NCI-H2196 (cell line): ENCODE results near the gene RAB44.
"Not testable (repeated sequence)": the region's sequence is repeated elsewhere in the genome, so short reads cannot be mapped to it uniquely, and the experiment has no call there.

ENCODE experiments used
- DNase-seq: peaks from one replicate; lab custom pipeline; 2025; ENCODE audit not compliant: unreplicated experiment; lab: John Stamatoyannopoulos, UW

RAB44 gene

GRCh38 chr6:36686668-36687513 is 10.7 kb upstream of the RAB44 start:
- no peak for DNase-seq

- DNase-seq = no peak
These were observed 9.4 kb upstream of the RAB44 start for GRCh38 chr6:36688063-36688738.

GRCh38 chr6:36688739-36689075 is 8.9 kb upstream of the RAB44 start:
- no peak for DNase-seq

- DNase-seq = no peak
These were observed 6.6 kb upstream of the RAB44 start for GRCh38 chr6:36691011-36691410.

GRCh38 chr6:36691612-36692011 is 6.0 kb upstream of the RAB44 start:
- no peak for DNase-seq

GRCh38 chr6:36692220-36692619 is 5.4 kb upstream of the RAB44 start:
- DNase-seq = no peak

GRCh38 chr6:36692861-36693702 is 4.5 kb upstream of the RAB44 start:
- DNase-seq = no peak

- DNase-seq = no peak
These were observed 3.0 kb upstream of the RAB44 start for GRCh38 chr6:36694616-36695015.

GRCh38 chr6:36695414-36695813 is 2.2 kb upstream of the RAB44 start:
- DNase-seq = no peak

GRCh38 chr6:36698196-36698595 is 570 bp downstream of the RAB44 start:
- DNase-seq = no peak

- DNase-seq = no peak
These were observed 1.2 kb downstream of the RAB44 start for GRCh38 chr6:36698871-36699271.

GRCh38 chr6:36699348-36699747 is 1.7 kb downstream of the RAB44 start:
- DNase-seq = no peak

GRCh38 chr6:36700071-36700812 is 2.6 kb downstream of the RAB44 start:
- DNase-seq = no peak

GRCh38 chr6:36700831-36701230 is 3.2 kb downstream of the RAB44 start:
- DNase-seq = no peak

GRCh38 chr6:36701401-36701991 is 3.9 kb downstream of the RAB44 start:
- no peak for DNase-seq

- no peak for DNase-seq
These were observed 5.0 kb downstream of the RAB44 start for GRCh38 chr6:36702656-36703055.

- DNase-seq = no peak
These were observed 5.5 kb downstream of the RAB44 start for GRCh38 chr6:36703081-36703606.

- DNase-seq = no peak
These were observed 6.4 kb downstream of the RAB44 start for GRCh38 chr6:36703982-36704381.

GRCh38 chr6:36704961-36705577 is 7.4 kb downstream of the RAB44 start:
- DNase-seq = not testable (repeated sequence)

- DNase-seq = no peak
These were observed 8.7 kb downstream of the RAB44 start for GRCh38 chr6:36706339-36706738.
